GM23248 (cell line): ENCODE data around the gene TEX12. TPM values are rescaled to one million over a fixed set of nuclear protein-coding genes. Genes with fewer than 3 reads are reported as not detected.

Experiments
- DNase-seq: peaks from one replicate; pipeline ENCODE4 v3.0.0-alpha.2; 2015
- H2AFZ ChIP-seq: fragments of 200-600 bp; sonication (generic); 2 replicates; pipeline ENCODE4 v1.6.1; 2016; ENCODE audit warnings: antibody characterized with exemption
- H3F3A ChIP-seq: fragments of 200-600 bp; sonication (generic); 2 replicates; pipeline ENCODE4 v1.6.1; 2016; ENCODE audit warnings: mild to moderate bottlenecking, antibody characterized with exemption, mixed run types; ENCODE audit not compliant: insufficient read depth
- H3K27ac ChIP-seq: fragments of 200-600 bp; sonication (generic); 2 replicates; pipeline ENCODE4 v1.5.1; 2016; ENCODE audit warnings: mild to moderate bottlenecking
- H3K27me3 ChIP-seq: fragments of 200-600 bp; sonication (generic); replicated peaks from 2 replicates; pipeline ENCODE4 v1.6.1; 2016; ENCODE audit warnings: mild to moderate bottlenecking; ENCODE audit not compliant: insufficient read depth
- H3K36me3 ChIP-seq: fragments of 200-600 bp; sonication (generic); 2 replicates; pipeline ENCODE4 v1.6.1; 2016; ENCODE audit warnings: low read depth, mild to moderate bottlenecking
- H3K4me1 ChIP-seq: fragments of 200-600 bp; sonication (generic); 2 replicates; pipeline ENCODE4 v1.6.1; 2016; ENCODE audit warnings: mild to moderate bottlenecking; ENCODE audit not compliant: insufficient read depth
- H3K4me2 ChIP-seq: fragments of 200-600 bp; sonication (generic); one replicate; pipeline ENCODE4 v1.6.1; 2016; ENCODE audit warnings: mild to moderate bottlenecking; ENCODE audit not compliant: unreplicated experiment
- H3K4me3 ChIP-seq: fragments of 200-600 bp; sonication (generic); 2 replicates; pipeline ENCODE4 v1.5.1; 2016; ENCODE audit warnings: mild to moderate bottlenecking
- H3K79me2 ChIP-seq: fragments of 200-600 bp; sonication (generic); 2 replicates; pipeline ENCODE4 v1.6.1; 2016; ENCODE audit warnings: mild to moderate bottlenecking; ENCODE audit not compliant: insufficient read depth
- H3K9ac ChIP-seq: fragments of 200-600 bp; sonication (generic); 2 replicates; pipeline ENCODE4 v1.6.1; 2016; ENCODE audit warnings: mild to moderate bottlenecking
- H3K9me2 ChIP-seq: fragments of 200-600 bp; sonication (generic); 2 replicates; pipeline ENCODE4 v1.6.1; 2016; ENCODE audit warnings: mixed run types, mild to moderate bottlenecking, moderate library complexity; ENCODE audit not compliant: insufficient read depth
- H3K9me3 ChIP-seq: fragments of 200-600 bp; sonication (generic); one replicate; pipeline ENCODE4 v1.6.1; 2017; ENCODE audit warnings: low read depth
- H4K20me1 ChIP-seq: fragments of 200-600 bp; sonication (generic); 2 replicates; pipeline ENCODE4 v1.6.0; 2016; ENCODE audit not compliant: insufficient read depth
- EZH2 ChIP-seq: fragments of 200-600 bp; sonication (generic); IDR thresholded peaks from 2 replicates; pipeline ENCODE4 v1.6.1; 2018; ENCODE audit warnings: antibody characterized with exemption, mild to moderate bottlenecking; ENCODE audit not compliant: insufficient read depth, poor library complexity, severe bottlenecking
- EZH2phosphoT487 ChIP-seq: fragments of 200-600 bp; sonication (generic); IDR thresholded peaks from 2 replicates; pipeline ENCODE4 v1.6.1; 2018; ENCODE audit warnings: antibody characterized with exemption, moderate library complexity, mild to moderate bottlenecking, low read depth; ENCODE audit not compliant: insufficient read depth
- WGBS, 2 experiments: methylation state at CpG; one replicate each; pipeline ENCODE4 v1.1.6; 2015 to 2017; ENCODE audit warnings: low lambda C conversion rate in 2 of 2, low coverage in 1 of 2; ENCODE audit errors: missing lambda C conversion rate in 2 of 2; 5-methylcytosine and 5-hydroxymethylcytosine counted together
- in situ Hi-C: fragments of 300-500 bp; cut with MboI; formaldehyde crosslinking; loops from 2 replicates; pipeline ENCODE4 v1.15.0; 2020
- polyA plus RNA-seq: library from polyadenylated mRNA; unstranded; fragments of >200 nt; fragmentation: Nextera tagmentation; extraction: Ambion mirVana; gene quantifications from 2 replicates; pipeline ENCODE4 v1.2.1, GENCODE V29; 2016
- total RNA-seq: library from RNA; depleted of rRNA; stranded (reverse); fragments of >200 nt; shearing (Covaris generic); gene quantifications from 2 replicates; pipeline ENCODE4 v1.2.3, GENCODE V29; 2014

The TEX12 gene
- total and polyA plus RNA-seq, 2 experiments from 2014 or later: 2.2 TPM; not detected in 1

DNA sequence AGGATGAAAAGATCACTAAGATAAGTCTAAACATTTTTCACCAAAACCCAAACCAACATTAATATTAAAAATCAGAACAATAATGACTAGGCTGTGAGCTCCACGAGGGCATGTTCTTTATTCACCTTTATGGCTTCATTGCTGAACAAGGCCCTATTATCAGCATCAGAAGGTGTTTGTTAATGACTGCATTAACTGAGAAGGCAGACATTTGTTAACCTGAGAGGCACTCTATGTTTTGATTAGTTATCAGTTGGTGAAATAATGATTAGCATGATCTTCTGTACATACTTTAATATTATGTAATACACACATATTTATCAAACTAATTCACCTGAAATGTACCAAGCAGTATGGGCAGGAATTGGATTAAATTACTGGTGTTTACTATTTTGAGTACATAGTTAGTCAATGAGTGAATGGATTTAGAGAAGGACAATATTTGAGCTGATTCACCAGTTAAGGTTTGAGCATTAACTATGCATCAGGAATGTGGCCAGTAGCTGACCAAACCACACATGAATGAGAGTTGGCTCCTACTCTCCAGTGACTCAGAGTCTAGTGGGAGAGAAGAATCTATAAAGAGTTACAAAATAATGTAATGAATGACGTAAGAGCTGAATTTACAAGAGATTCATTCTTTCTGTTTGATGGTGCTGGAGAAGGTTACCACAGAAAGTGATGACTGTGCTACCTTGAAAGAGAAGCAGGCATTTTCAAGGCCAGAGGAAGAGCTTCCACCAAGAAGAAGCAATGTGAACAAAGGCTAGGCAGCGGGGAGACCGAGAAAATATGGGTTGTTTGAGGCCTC, 10.0 kb upstream of the TEX12 start:
- no peaks in the 10 kb centered on the region for H3K27me3 ChIP-seq
- peaks cover 53% of the 10 kb centered on the region for H3K79me2 ChIP-seq
- TF ChIP-seq EZH2phosphoT487: no peak
- TF ChIP-seq EZH2: no peak
- no peaks in the 10 kb centered on the region for H4K20me1 ChIP-seq
- WGBS, 2 experiments: 29 to 37% methylated on average over 4 of the region's 4 CpGs
- peak; percentile 99 for DNase-seq
- in situ Hi-C loops: no loop called here
- H3K9me3 ChIP-seq: no peaks in the 10 kb centered on the region
- peak overlapping the region; percentile 41 for H3K4me2 ChIP-seq
- peaks cover 61% of the 10 kb centered on the region for H3K4me1 ChIP-seq
- no peak overlapping the region for H3K4me3 ChIP-seq
- no peak overlapping the region for H3K9ac ChIP-seq
- H3K27ac ChIP-seq: peak overlapping the region; percentile 71
- H3K36me3 ChIP-seq: peaks cover 21% of the 10 kb centered on the region; the same call in 1 of the 2 replicates
- peaks cover 27% of the 10 kb centered on the region for H3F3A ChIP-seq
- no peak overlapping the region for H2AFZ ChIP-seq
- H3K9me2 ChIP-seq: no peaks in the 10 kb centered on the region

DNA sequence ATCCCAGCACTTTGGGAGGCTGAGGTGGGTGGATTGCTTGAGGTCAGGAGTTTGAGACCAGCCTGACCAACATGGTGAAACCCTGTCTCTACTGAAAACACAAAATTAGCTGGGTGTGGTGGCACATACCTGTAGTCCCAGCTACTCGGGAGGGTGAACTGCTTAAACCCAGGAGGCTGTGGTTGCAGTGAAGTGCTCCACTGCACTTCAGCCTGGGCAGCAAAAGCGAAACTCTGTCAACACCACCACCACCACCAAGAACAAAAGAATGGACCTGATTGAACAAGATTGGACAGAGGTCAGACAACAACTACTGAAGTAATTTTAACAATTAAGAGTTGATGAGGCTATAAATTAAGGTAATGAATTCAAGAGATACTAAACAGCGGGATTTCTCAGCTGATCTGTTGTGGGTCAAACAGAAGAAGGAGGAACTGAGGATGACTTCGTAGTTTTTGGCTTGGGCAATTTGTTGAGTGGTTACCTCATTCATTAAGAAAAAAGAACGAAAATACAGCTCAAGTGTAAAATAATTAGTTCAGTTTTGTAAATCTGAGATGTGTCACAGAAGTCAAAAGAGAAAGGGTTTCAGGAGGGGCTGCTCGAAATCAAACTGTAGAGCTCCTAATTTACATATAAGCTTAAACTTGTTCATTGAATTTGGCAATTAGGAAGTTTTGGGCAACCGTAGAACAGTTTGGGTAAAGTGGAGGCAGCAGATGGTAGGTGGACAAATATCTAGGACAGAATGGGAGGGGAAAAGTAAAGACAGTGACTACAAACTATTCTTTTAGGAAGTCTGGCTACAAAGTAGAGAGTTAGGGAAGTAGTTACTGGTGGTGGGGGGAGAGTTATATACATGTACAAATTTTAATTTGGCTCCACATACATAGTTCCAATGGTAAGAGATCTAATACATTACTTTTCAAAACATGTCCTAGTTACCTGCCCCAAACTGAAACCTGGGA, 7.8 kb upstream of the TEX12 start:
- Histone ChIP-seq H3K79me2 (peaks cover 69% of the 10 kb centered on the region), H3K4me3 (no peak overlapping the region), H4K20me1 (no peaks in the 10 kb centered on the region), H3K4me1 (peaks cover 74% of the 10 kb centered on the region), H3K27ac (0 out of 2 replicates have a peak overlapping the region, but pooled peaks have one; percentile 2), H3K36me3 (0 out of 2 replicates have a peak, but pooled peaks cover 8% of the 10 kb centered on the region), H3K9me2 (no peaks in the 10 kb centered on the region), H3K27me3 (no peaks in the 10 kb centered on the region), H3K4me2 (peak overlapping the region; percentile 66), H3F3A (peaks cover 43% of the 10 kb centered on the region), H3K9ac (0 out of 2 replicates have a peak overlapping the region, but pooled peaks have one; percentile 4), H3K9me3 (no peaks in the 10 kb centered on the region), H2AFZ (0 out of 2 replicates have a peak overlapping the region, but pooled peaks have one; percentile 19)
- TF ChIP-seq EZH2: no peak
- no peak for TF ChIP-seq EZH2phosphoT487
- in situ Hi-C loops: no loop called here
- 62% methylated on average over 7 of the region's 7 CpGs for WGBS, 2 experiments
- DNase-seq: no peak

DNA sequence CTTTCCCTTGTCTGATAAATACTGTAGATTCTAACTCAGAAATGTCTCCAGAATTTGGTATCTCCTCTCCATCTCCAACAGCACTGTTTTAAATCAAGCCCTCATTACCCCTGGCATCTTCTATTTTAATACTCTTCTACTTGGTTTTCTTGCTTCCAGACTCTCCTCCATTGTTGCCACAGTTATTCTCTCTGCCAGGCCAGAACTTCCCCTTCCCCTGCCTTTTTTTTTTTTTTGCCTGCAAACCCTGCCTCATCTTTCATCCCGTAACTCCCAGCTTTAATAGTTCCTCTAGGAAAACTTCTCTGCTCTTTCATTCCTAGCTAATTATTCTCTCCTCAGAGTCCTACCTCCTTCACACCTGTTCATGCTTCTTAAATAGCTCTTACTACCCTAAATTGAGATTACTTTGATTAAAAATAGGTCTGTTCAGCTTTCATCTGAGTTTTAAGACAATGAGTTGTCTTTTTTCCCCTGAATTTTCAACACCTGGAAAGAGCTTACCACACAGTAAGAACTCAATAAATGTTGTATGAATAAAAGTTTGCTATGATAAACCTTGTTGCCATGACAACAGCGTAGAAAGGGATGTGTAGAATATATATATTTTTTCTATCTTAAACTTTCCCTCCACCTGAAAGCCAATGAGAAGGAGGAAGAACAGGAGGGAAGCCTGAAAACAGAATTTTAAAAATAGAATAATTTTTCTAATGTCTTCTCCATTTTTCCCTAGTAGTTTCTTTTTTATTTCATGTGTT, 6.9 kb upstream of the TEX12 start:
- 88 to 89% methylated on average over 2 of the region's 2 CpGs for WGBS, 2 experiments
- peak overlapping the region; percentile 80; the same call in 1 of the 2 replicates for H3K4me3 ChIP-seq
- H3K9me2 ChIP-seq: no peaks in the 10 kb centered on the region
- H3F3A ChIP-seq: peaks cover 50% of the 10 kb centered on the region
- peaks cover 62% of the 10 kb centered on the region for H3K79me2 ChIP-seq
- peak overlapping the region; percentile 66 for H3K4me2 ChIP-seq
- DNase-seq: peak; percentile 4
- H3K27ac ChIP-seq: no peak overlapping the region
- no peak overlapping the region for H3K9ac ChIP-seq
- no peaks in the 10 kb centered on the region for H3K9me3 ChIP-seq
- H2AFZ ChIP-seq: no peak overlapping the region
- H3K36me3 ChIP-seq: no peaks in the 10 kb centered on the region
- TF ChIP-seq EZH2 (no peak), EZH2phosphoT487 (no peak)
- H4K20me1 ChIP-seq: no peaks in the 10 kb centered on the region
- in situ Hi-C loops: no loop called here
- H3K4me1 ChIP-seq: peaks cover 78% of the 10 kb centered on the region
- no peaks in the 10 kb centered on the region for H3K27me3 ChIP-seq
